Adrenal gland (tissue), 12 donors: ENCODE data around the gene DUSP2. TPM values are rescaled to one million over a fixed set of nuclear protein-coding genes. Genes with fewer than 3 reads are reported as not detected.

Experiments used
- DNase-seq, 7 donors: peaks; one replicate each; pipeline ENCODE4 v3.0.0-alpha.2; 2019 to 2020
- H3K27ac ChIP-seq, 5 donors: fragments of 200-600 bp; sonication (generic) in 4 of 5; 1 replicate in 3 of 5; 2 replicates in 2 of 5; pipeline versions ENCODE4 v1.5.1 to v1.8.0; 2016 to 2020; ENCODE audit warnings: mild to moderate bottlenecking in 1 of 5
- H3K27me3 ChIP-seq: fragments of 200-600 bp; 2 replicates; pipeline ENCODE4 v1.8.0; 2021
- H3K36me3 ChIP-seq, 2 donors: fragments of 200-600 bp; replicated peaks in 1 of 2; 1 replicate in 1 of 2; 2 replicates in 1 of 2; pipeline versions ENCODE4 v1.5.1 to v1.8.0; 2018 to 2022
- H3K4me1 ChIP-seq, 2 donors: fragments of 200-600 bp; replicated peaks in 1 of 2; 1 replicate in 1 of 2; 2 replicates in 1 of 2; pipeline versions ENCODE4 v1.5.1 to v1.8.0; 2018 to 2021
- H3K4me3 ChIP-seq, 4 donors: fragments of 200-600 bp; sonication (generic) in 3 of 4; one replicate each; pipeline ENCODE4 v1.5.1; 2016 to 2018
- H3K9me3 ChIP-seq, 3 donors: fragments of 200-600 bp; sonication (generic) in 1 of 3; replicated peaks in 1 of 3; 1 replicate in 2 of 3; 2 replicates in 1 of 3; pipeline versions ENCODE4 v1.5.1 to v1.8.0; 2016 to 2021
- CTCF ChIP-seq, 6 experiments: fragments of 450-650 bp in 4 of 6; fragments of 200-600 bp in 2 of 6; sonication (generic) in 1 of 6; IDR thresholded peaks; 1 replicate in 5 of 6; 2 replicates in 1 of 6; pipeline versions ENCODE4 v1.5.1 to v1.8.0; 2016 to 2021; ENCODE audit warnings: antibody characterized with exemption in 6 of 6, mild to moderate bottlenecking in 2 of 6, moderate library complexity in 1 of 6
- POLR2A ChIP-seq, 2 donors: fragments of 450-650 bp; IDR thresholded peaks; one replicate each; pipeline ENCODE4 v1.6.1; 2017; ENCODE audit warnings: antibody characterized with exemption in 2 of 2, mild to moderate bottlenecking in 2 of 2, moderate library complexity in 1 of 2
- WGBS, 4 donors: extraction: QIAGEN DNeasy Blood & Tissue Kit in 2 of 4; methylation state at CpG; one replicate each; pipeline versions ENCODE4 v1.1.5 to v1.1.7; 2013 to 2017; 5-methylcytosine and 5-hydroxymethylcytosine counted together
- intact Hi-C, 2 donors: fragments of 100-400 bp; cut with DNase I; formaldehyde crosslinking; loops; one replicate each; pipeline versions ENCODE4 v1.14.1 to v1.15.0; 2022 to 2023
- polyA plus RNA-seq, 3 donors: library from polyadenylated mRNA; stranded (reverse); fragments of 200-250 nt in 2 of 3; fragments of 350-450 nt in 1 of 3; fragmentation: Illumina TruSeq in 1 of 3; extraction: RNeasy Lipid Tissue Mini Kit (QIAGEN cat#74804) in 1 of 3; gene quantifications; one replicate each; pipeline ENCODE4 v1.2.3, GENCODE V29; 2013 to 2014
- total RNA-seq, 9 donors: library from RNA; depleted of rRNA in 4 of 9; stranded (reverse); fragments of >200 nt in 4 of 9; fragments of 120-200 nt in 1 of 9; fragmentation: NEBNext Ultra II Directional in 1 of 9; extraction: Animal tissue kit (Norgen Biotek cat#: 25700) in 1 of 9; gene quantifications; one replicate each; pipeline versions ENCODE4 v1.1.0 to v1.2.4, GENCODE V29; 2013 to 2023
- donor health status: healthy with polysubstance abuse.
- donor health status: Bipolar disorder and iron deficiency.
- donor health status: DM: yes; HTN: yes; CAD: no.
- donor health status: DM: no; HTN: no; CAD: no.
- donor health status: DM: no; HTN: no; CAD: no.
- donor health status: DM: yes; HTN: yes; CAD: no.

DUSP2 gene
- total and polyA plus RNA-seq, 12 donors = 0.48 to 4.7 (median 1.9) TPM

- DNase-seq = no peak
- intact Hi-C loops = loop anchor here in 1 of 2 donors (2.0 to 10.0 kb wide), 2 partner anchors 34 to 124 kb away; partner anchors contain the start of genes CIAO1 and TMEM127
- no peak for TF ChIP-seq CTCF (IDR thresholded peaks at IDR 0.05)
- TF ChIP-seq POLR2A (IDR thresholded peaks at IDR 0.05) = no peak
- Histone ChIP-seq H3K27ac (no peak overlapping the region), H3K4me3 (no peak overlapping the region), H3K9me3 (no peaks in the 10 kb centered on the region), H3K36me3 (no peaks in the 10 kb centered on the region), H3K4me1 (peaks cover 8 to 14% of the 10 kb centered on the region in 2 donors), H3K27me3 (no peaks in the 10 kb centered on the region)
- WGBS, 4 donors = 89 to 94% (median 91%) methylated on average over 2 to 13 of the region's 13 CpGs
These were observed 4.2 kb downstream of the DUSP2 start for GRCh38 chr2:96140941-96141623.

GRCh38 chr2:96139181-96139758 lies 6.0 kb downstream of the DUSP2 start:
- intact Hi-C loops = loop anchor here (5.0 to 10.0 kb wide), 2 partner anchors 38 to 376 kb away; no protein-coding TSS in a partner anchor
- Histone ChIP-seq H3K4me1 (no peaks in the 10 kb centered on the region), H3K27me3 (no peaks in the 10 kb centered on the region), H3K36me3 (no peaks in the 10 kb centered on the region), H3K4me3 (no peak overlapping the region), H3K27ac (no peak overlapping the region), H3K9me3 (no peaks in the 10 kb centered on the region)
- TF ChIP-seq POLR2A (IDR thresholded peaks at IDR 0.05) (no peak), CTCF (IDR thresholded peaks at IDR 0.05) (no peak)
- DNase-seq = no peak
- 78 to 88% (median 82%) methylated on average over 5 to 7 of the region's 7 CpGs for WGBS, 4 donors

- H3K9me3 ChIP-seq = no peaks in the 10 kb centered on the region
- intact Hi-C loops = loop anchor here (5.0 to 10.0 kb wide), 2 partner anchors 39 to 376 kb away; no protein-coding TSS in a partner anchor
- peak in 6 of 7 donors; percentile 44 to 66 (median 53) for DNase-seq
- 19 to 25% (median 21%) methylated on average over 11 to 17 of the region's 17 CpGs for whole genome bisulfite sequencing, 4 donors
- H3K4me1 ChIP-seq = no peaks in the 10 kb centered on the region
- H3K27me3 ChIP-seq = no peaks in the 10 kb centered on the region
- TF ChIP-seq CTCF (IDR thresholded peaks at IDR 0.05) (peak; percentile 28 to 69 (median 54)), POLR2A (IDR thresholded peaks at IDR 0.05) (no peak)
- no peak within 1 kb of the TSS for H3K27ac ChIP-seq
- no peaks in the 10 kb centered on the region for H3K36me3 ChIP-seq
- no peak within 1 kb of the TSS for H3K4me3 ChIP-seq
These were observed 6.8 kb downstream of the DUSP2 start, which contains the start of gene ASTL for GRCh38 chr2:96138179-96139145. ASTL (minus strand) TSS chr2:96138502; CDS start chr2:96138436, 66 bp downstream.
